ENCODE results near the gene COMMD1.
A peak's percentile ranks its signal among the peaks of the same experiment; 100 is the strongest.
"Not testable (repeated sequence)": the region's sequence is repeated elsewhere in the genome, so short reads cannot be mapped to it uniquely, and the experiment has no call there.

COMMD1 gene

GRCh38 chr2:61905372-61906185 is at the start of gene COMMD1:
COMMD1 (plus strand) TSS chr2:61905674; CDS start chr2:61905679, 5 bp downstream.
- DNase-seq = peak; percentile 82

- DNase-seq = no peak
Measured at GRCh38 chr2:61857224-61857623, 48.2 kb upstream of the COMMD1 start.

- DNase-seq = no peak
Measured at GRCh38 chr2:61862085-61862484, 43.4 kb upstream of the COMMD1 start.

- DNase-seq = not testable (repeated sequence)
Measured at GRCh38 chr2:61866482-61867089, 38.9 kb upstream of the COMMD1 start.

GRCh38 chr2:61876400-61876799 is 29.1 kb upstream of the COMMD1 start:
- no peak for DNase-seq

- no peak for DNase-seq
Measured at GRCh38 chr2:61877571-61878245, 27.8 kb upstream of the COMMD1 start.

GRCh38 chr2:61878761-61879160 is 26.7 kb upstream of the COMMD1 start:
- DNase-seq = no peak

- not testable (repeated sequence) for DNase-seq
Measured at GRCh38 chr2:61879351-61879750, 26.1 kb upstream of the COMMD1 start.

GRCh38 chr2:61882850-61883249 is 22.6 kb upstream of the COMMD1 start:
- no peak for DNase-seq

- DNase-seq = no peak
Measured at GRCh38 chr2:61885896-61886603, 19.4 kb upstream of the COMMD1 start.

- peak; percentile 37 for DNase-seq
Measured at GRCh38 chr2:61887717-61888266, 17.7 kb upstream of the COMMD1 start.

GRCh38 chr2:61888267-61889055 is 17.0 kb upstream of the COMMD1 start, which contains the start of gene CCT4:
CCT4 (minus strand) TSS chr2:61888656; CDS start chr2:61888507, 149 bp downstream.
- DNase-seq = peak; percentile 93

GRCh38 chr2:61898810-61899209 is 6.7 kb upstream of the COMMD1 start:
- DNase-seq = peak; percentile 22

GRCh38 chr2:61900281-61900680 is 5.2 kb upstream of the COMMD1 start:
- DNase-seq = no peak

GRCh38 chr2:61906186-61906470 is 654 bp downstream of the COMMD1 start:
- no peak for DNase-seq

GRCh38 chr2:61909116-61909515 is 3.6 kb downstream of the COMMD1 start:
- DNase-seq = no peak

GRCh38 chr2:61910603-61911002 is 5.1 kb downstream of the COMMD1 start:
- DNase-seq = no peak

GRCh38 chr2:61911510-61911909 is 6.0 kb downstream of the COMMD1 start:
- DNase-seq = no peak

- DNase-seq = not testable (repeated sequence)
Measured at GRCh38 chr2:61914794-61915193, 9.3 kb downstream of the COMMD1 start.

- DNase-seq = no peak
Measured at GRCh38 chr2:61920548-61920947, 15.1 kb downstream of the COMMD1 start.

- DNase-seq = no peak
Measured at GRCh38 chr2:61922714-61923113, 17.2 kb downstream of the COMMD1 start.
